Measurements from ENCODE around the gene ACIN1. TPM values are rescaled to one million over a fixed set of nuclear protein-coding genes. Genes with fewer than 3 reads are reported as not detected.

ACIN1 gene
- total and polyA plus RNA-seq, 2 experiments from 2014 or later = 76.1 to 172 TPM

DNA sequence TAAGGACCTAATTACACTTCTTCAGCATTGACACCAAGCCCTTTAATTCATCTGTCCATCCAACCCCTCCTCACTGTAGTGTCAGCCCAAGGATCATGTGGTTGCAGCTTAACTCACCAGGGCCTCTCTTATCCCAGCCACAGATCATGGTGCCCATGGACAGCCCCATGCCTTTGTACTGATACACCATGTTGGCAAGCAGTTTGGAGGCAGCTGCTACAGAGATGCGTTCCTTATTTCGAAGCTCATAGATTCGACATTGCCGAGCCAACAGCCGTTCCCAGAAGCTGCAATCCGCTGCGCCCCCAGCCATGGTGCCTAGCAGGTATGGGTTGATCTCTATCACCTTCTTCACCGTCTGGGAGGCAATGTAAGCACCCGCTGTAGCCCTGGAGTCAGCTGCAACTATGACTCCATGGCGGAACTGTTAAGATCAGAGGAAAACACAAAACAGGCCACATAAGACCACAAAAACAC is 61.6 kb downstream of the ACIN1 start:
- peaks cover 41% of the 10 kb centered on the region for H3K36me3 ChIP-seq (ENCODE audit: insufficient read depth)
- H3K9me2 ChIP-seq (ENCODE audit: insufficient read depth) = 0 out of 2 replicates have a peak, but pooled peaks cover 4% of the 10 kb centered on the region
- H3K27ac ChIP-seq (ENCODE audit: low read depth) = 0 out of 2 replicates have a peak overlapping the region, but pooled peaks have one; percentile 86
- H3K27me3 ChIP-seq (ENCODE audit: insufficient read depth) = no peaks in the 10 kb centered on the region
- H3K9me3 Mint-ChIP-seq = no peaks in the 10 kb centered on the region
- peak overlapping the region; percentile 100; the same call in 1 of the 2 replicates for H3K27ac Mint-ChIP-seq
- peak overlapping the region; percentile 75 for H3K4me3 ChIP-seq
- peaks cover 15% of the 10 kb centered on the region for H3F3A ChIP-seq (replicated peaks; ENCODE audit: low read depth)
- peaks cover 10% of the 10 kb centered on the region for H3K4me1 ChIP-seq (ENCODE audit: insufficient read depth)
- peak overlapping the region; percentile 95 for H3K4me3 Mint-ChIP-seq
- H3K4me2 ChIP-seq = peak overlapping the region; percentile 27
- peaks cover 52% of the 10 kb centered on the region for H3K36me3 Mint-ChIP-seq (ENCODE audit: low read depth)
- H3K4me1 Mint-ChIP-seq = peaks cover 17% of the 10 kb centered on the region
- ATAC-seq = no peak
- TF ChIP-seq, protein P1, sequence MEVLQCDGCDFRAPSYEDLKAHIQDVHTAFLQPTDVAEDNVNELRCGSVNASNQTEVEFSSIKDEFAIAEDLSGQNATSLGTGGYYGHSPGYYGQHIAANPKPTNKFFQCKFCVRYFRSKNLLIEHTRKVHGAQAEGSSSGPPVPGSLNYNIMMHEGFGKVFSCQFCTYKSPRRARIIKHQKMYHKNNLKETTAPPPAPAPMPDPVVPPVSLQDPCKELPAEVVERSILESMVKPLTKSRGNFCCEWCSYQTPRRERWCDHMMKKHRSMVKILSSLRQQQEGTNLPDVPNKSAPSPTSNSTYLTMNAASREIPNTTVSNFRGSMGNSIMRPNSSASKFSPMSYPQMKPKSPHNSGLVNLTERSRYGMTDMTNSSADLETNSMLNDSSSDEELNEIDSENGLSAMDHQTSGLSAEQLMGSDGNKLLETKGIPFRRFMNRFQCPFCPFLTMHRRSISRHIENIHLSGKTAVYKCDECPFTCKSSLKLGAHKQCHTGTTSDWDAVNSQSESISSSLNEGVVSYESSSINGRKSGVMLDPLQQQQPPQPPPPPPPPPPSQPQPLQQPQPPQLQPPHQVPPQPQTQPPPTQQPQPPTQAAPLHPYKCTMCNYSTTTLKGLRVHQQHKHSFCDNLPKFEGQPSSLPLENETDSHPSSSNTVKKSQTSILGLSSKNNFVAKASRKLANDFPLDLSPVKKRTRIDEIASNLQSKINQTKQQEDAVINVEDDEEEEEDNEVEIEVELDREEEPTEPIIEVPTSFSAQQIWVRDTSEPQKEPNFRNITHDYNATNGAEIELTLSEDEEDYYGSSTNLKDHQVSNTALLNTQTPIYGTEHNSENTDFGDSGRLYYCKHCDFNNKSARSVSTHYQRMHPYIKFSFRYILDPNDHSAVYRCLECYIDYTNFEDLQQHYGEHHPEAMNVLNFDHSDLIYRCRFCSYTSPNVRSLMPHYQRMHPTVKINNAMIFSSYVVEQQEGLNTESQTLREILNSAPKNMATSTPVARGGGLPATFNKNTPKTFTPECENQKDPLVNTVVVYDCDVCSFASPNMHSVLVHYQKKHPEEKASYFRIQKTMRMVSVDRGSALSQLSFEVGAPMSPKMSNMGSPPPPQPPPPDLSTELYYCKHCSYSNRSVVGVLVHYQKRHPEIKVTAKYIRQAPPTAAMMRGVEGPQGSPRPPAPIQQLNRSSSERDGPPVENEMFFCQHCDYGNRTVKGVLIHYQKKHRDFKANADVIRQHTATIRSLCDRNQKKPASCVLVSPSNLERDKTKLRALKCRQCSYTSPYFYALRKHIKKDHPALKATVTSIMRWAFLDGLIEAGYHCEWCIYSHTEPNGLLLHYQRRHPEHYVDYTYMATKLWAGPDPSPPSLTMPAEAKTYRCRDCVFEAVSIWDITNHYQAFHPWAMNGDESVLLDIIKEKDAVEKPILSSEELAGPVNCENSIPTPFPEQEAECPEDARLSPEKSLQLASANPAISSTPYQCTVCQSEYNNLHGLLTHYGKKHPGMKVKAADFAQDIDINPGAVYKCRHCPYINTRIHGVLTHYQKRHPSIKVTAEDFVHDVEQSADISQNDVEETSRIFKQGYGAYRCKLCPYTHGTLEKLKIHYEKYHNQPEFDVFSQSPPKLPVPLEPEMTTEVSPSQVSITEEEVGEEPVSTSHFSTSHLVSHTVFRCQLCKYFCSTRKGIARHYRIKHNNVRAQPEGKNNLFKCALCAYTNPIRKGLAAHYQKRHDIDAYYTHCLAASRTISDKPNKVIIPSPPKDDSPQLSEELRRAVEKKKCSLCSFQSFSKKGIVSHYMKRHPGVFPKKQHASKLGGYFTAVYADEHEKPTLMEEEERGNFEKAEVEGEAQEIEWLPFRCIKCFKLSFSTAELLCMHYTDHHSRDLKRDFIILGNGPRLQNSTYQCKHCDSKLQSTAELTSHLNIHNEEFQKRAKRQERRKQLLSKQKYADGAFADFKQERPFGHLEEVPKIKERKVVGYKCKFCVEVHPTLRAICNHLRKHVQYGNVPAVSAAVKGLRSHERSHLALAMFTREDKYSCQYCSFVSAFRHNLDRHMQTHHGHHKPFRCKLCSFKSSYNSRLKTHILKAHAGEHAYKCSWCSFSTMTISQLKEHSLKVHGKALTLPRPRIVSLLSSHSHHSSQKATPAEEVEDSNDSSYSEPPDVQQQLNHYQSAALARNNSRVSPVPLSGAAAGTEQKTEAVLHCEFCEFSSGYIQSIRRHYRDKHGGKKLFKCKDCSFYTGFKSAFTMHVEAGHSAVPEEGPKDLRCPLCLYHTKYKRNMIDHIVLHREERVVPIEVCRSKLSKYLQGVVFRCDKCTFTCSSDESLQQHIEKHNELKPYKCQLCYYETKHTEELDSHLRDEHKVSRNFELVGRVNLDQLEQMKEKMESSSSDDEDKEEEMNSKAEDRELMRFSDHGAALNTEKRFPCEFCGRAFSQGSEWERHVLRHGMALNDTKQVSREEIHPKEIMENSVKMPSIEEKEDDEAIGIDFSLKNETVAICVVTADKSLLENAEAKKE (CRISPR knock-in tag; IDR thresholded peaks at IDR 0.05) = no peak
- TF ChIP-seq EZH2 (IDR thresholded peaks at IDR 0.05; ENCODE audit: low read depth, unreplicated experiment) (no peak), ZNF331 (CRISPR knock-in tag; IDR thresholded peaks at IDR 0.05; ENCODE audit: low read depth) (no peak), POLR2AphosphoS5 (IDR thresholded peaks at IDR 0.05; ENCODE audit: low read depth) (no peak), ZNF114 (CRISPR knock-in tag; IDR thresholded peaks at IDR 0.05) (no peak), STAT1 (IDR thresholded peaks at IDR 0.05; ENCODE audit: unreplicated experiment) (no peak), CREB1 (CRISPR knock-in tag; IDR thresholded peaks at IDR 0.05; ENCODE audit: low read depth) (no peak), EZH2phosphoT487 (IDR thresholded peaks at IDR 0.05; ENCODE audit: unreplicated experiment) (no peak), JUNB (IDR thresholded peaks at IDR 0.05; ENCODE audit: unreplicated experiment) (no peak), NANOG (IDR thresholded peaks at IDR 0.05; ENCODE audit: borderline replicate concordance) (no peak)
- TF ChIP-seq, protein P2, sequence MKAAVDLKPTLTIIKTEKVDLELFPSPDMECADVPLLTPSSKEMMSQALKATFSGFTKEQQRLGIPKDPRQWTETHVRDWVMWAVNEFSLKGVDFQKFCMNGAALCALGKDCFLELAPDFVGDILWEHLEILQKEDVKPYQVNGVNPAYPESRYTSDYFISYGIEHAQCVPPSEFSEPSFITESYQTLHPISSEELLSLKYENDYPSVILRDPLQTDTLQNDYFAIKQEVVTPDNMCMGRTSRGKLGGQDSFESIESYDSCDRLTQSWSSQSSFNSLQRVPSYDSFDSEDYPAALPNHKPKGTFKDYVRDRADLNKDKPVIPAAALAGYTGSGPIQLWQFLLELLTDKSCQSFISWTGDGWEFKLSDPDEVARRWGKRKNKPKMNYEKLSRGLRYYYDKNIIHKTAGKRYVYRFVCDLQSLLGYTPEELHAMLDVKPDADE (IDR thresholded peaks at IDR 0.05) = no peak
- TF ChIP-seq, protein P3, sequence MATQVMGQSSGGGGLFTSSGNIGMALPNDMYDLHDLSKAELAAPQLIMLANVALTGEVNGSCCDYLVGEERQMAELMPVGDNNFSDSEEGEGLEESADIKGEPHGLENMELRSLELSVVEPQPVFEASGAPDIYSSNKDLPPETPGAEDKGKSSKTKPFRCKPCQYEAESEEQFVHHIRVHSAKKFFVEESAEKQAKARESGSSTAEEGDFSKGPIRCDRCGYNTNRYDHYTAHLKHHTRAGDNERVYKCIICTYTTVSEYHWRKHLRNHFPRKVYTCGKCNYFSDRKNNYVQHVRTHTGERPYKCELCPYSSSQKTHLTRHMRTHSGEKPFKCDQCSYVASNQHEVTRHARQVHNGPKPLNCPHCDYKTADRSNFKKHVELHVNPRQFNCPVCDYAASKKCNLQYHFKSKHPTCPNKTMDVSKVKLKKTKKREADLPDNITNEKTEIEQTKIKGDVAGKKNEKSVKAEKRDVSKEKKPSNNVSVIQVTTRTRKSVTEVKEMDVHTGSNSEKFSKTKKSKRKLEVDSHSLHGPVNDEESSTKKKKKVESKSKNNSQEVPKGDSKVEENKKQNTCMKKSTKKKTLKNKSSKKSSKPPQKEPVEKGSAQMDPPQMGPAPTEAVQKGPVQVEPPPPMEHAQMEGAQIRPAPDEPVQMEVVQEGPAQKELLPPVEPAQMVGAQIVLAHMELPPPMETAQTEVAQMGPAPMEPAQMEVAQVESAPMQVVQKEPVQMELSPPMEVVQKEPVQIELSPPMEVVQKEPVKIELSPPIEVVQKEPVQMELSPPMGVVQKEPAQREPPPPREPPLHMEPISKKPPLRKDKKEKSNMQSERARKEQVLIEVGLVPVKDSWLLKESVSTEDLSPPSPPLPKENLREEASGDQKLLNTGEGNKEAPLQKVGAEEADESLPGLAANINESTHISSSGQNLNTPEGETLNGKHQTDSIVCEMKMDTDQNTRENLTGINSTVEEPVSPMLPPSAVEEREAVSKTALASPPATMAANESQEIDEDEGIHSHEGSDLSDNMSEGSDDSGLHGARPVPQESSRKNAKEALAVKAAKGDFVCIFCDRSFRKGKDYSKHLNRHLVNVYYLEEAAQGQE (IDR thresholded peaks at IDR 0.05; ENCODE audit: unreplicated experiment) = no peak
- TF ChIP-seq, protein P4, sequence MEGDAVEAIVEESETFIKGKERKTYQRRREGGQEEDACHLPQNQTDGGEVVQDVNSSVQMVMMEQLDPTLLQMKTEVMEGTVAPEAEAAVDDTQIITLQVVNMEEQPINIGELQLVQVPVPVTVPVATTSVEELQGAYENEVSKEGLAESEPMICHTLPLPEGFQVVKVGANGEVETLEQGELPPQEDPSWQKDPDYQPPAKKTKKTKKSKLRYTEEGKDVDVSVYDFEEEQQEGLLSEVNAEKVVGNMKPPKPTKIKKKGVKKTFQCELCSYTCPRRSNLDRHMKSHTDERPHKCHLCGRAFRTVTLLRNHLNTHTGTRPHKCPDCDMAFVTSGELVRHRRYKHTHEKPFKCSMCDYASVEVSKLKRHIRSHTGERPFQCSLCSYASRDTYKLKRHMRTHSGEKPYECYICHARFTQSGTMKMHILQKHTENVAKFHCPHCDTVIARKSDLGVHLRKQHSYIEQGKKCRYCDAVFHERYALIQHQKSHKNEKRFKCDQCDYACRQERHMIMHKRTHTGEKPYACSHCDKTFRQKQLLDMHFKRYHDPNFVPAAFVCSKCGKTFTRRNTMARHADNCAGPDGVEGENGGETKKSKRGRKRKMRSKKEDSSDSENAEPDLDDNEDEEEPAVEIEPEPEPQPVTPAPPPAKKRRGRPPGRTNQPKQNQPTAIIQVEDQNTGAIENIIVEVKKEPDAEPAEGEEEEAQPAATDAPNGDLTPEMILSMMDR (conservative IDR thresholded peaks at IDR 0.05; ENCODE audit: low read depth in 2 of 2) = no peak
- H4K20me1 ChIP-seq (replicated peaks; ENCODE audit: insufficient read depth) = no peaks in the 10 kb centered on the region
- DNase-seq (ENCODE audit: low spot score) = no peak
- no peaks in the 10 kb centered on the region for H3K27me3 Mint-ChIP-seq (ENCODE audit: insufficient read depth, low read depth, poor library complexity)
- peaks cover 49% of the 10 kb centered on the region for H3K79me2 ChIP-seq (replicated peaks; ENCODE audit: insufficient read depth)
- H2AFZ ChIP-seq = no peak overlapping the region

Measured in GM23338 (cell line).